ENCODE measurements around the gene APOBEC3G. TPM values are rescaled to one million over a fixed set of nuclear protein-coding genes. Genes with fewer than 3 reads are reported as not detected.

Gene APOBEC3G
- total and polyA plus RNA-seq, 2 donors (not counting 1 experiment from before 2014, with no cell fraction given) = 94.2 to 96.6 TPM

DNA sequence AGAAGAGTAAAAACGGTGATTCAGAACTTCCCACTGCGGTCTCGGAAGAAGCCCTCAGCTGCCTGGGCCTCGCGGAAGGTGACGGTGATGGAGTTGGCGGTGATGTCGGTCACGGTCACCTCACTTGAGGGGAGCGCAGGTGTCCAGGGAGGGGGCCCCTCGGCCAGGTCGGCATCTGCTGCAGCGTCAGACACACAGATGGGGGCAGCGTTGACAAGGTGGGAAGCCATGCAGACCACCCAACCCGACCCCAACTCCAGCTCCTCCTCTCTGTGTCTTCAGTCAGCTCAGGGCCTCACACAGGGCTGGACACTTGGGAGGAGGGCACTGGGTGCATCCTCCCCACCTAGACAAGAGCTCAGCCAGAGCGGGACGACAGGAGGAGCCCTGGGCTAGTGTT, 56.8 kb downstream of the APOBEC3G start:
- no peaks in the 10 kb centered on the region for H3K4me1 Mint-ChIP-seq
- Histone ChIP-seq H3K79me2 (ENCODE audit: control insufficient read depth, insufficient read depth, low read length) (peaks cover 7% of the 10 kb centered on the region), H3K27ac (ENCODE audit: low read length in 2 of 2) (no peak overlapping the region), H3K9me3 (ENCODE audit: control extremely low read depth in 1 of 3, control insufficient read depth in 2 of 3, insufficient read depth in 1 of 3, low read length in 2 of 3) (no peaks in the 10 kb centered on the region), H2AFZ (ENCODE audit: insufficient read depth, low read depth, low read length, poor library complexity, severe bottlenecking) (no peak overlapping the region), H3K4me1 (ENCODE audit: control insufficient read depth in 2 of 2, insufficient read depth in 2 of 2, low read length in 2 of 2) (no peaks in the 10 kb centered on the region), H3K9ac (ENCODE audit: low read length) (no peak overlapping the region), H4K20me1 (ENCODE audit: control insufficient read depth, insufficient read depth, low read length, poor library complexity, severe bottlenecking) (peaks cover 56% of the 10 kb centered on the region), H3K4me2 (replicated peaks; ENCODE audit: low read depth, low read length, poor library complexity, severe bottlenecking) (no peak overlapping the region), H3K27me3 (replicated peaks in 1 of 4; ENCODE audit: control extremely low read depth in 1 of 4, control insufficient read depth in 3 of 4, insufficient read depth in 4 of 4, low read length in 3 of 4) (no peaks in the 10 kb centered on the region), H3K36me3 (replicated peaks in 1 of 2; ENCODE audit: control extremely low read depth in 1 of 2, control insufficient read depth in 1 of 2, extremely low read depth in 1 of 2, insufficient read depth in 2 of 2, low read length in 1 of 2) (peaks cover 0 to 32% of the 10 kb centered on the region in 2 experiments), H3K4me3 (ENCODE audit: control extremely low read depth in 1 of 5, extremely low read depth in 1 of 5, insufficient read depth in 1 of 5, low read depth in 2 of 5, low read length in 4 of 5) (no peak overlapping the region)
- no peak overlapping the region for H3K27ac Mint-ChIP-seq
- intact Hi-C loops (cut with micrococcal nuclease) = no loop called here
- TF ChIP-seq, protein P1, sequence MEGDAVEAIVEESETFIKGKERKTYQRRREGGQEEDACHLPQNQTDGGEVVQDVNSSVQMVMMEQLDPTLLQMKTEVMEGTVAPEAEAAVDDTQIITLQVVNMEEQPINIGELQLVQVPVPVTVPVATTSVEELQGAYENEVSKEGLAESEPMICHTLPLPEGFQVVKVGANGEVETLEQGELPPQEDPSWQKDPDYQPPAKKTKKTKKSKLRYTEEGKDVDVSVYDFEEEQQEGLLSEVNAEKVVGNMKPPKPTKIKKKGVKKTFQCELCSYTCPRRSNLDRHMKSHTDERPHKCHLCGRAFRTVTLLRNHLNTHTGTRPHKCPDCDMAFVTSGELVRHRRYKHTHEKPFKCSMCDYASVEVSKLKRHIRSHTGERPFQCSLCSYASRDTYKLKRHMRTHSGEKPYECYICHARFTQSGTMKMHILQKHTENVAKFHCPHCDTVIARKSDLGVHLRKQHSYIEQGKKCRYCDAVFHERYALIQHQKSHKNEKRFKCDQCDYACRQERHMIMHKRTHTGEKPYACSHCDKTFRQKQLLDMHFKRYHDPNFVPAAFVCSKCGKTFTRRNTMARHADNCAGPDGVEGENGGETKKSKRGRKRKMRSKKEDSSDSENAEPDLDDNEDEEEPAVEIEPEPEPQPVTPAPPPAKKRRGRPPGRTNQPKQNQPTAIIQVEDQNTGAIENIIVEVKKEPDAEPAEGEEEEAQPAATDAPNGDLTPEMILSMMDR (IDR thresholded peaks at IDR 0.05) = no peak
- no peak for TF ChIP-seq EZH2 (IDR thresholded peaks at IDR 0.05; ENCODE audit: borderline replicate concordance, insufficient read depth, low read depth, low read length, poor library complexity, severe bottlenecking)
- no peak overlapping the region for H3K4me3 Mint-ChIP-seq
- POLR2A ChIA-PET = interaction anchor here (0.6 kb wide), 1 partner anchor 54 kb away, joined by 3 read pairs; no protein-coding TSS in a partner anchor
- CTCF ChIA-PET = interaction anchor here (1.3 to 2.4 kb wide), 4 partner anchors 15 to 183 kb away, joined by 3 to 9 read pairs (median 5); no protein-coding TSS in a partner anchor
- H3K27me3 Mint-ChIP-seq = no peaks in the 10 kb centered on the region
- no peaks in the 10 kb centered on the region for H3K9me3 Mint-ChIP-seq (ENCODE audit: insufficient read depth)
- no peak for ATAC-seq (ENCODE audit: low read depth)
- DNase-seq = no peak
- 94% methylated on average over 17 of the region's 17 CpGs for WGBS (ENCODE audit: insufficient coverage)

DNA sequence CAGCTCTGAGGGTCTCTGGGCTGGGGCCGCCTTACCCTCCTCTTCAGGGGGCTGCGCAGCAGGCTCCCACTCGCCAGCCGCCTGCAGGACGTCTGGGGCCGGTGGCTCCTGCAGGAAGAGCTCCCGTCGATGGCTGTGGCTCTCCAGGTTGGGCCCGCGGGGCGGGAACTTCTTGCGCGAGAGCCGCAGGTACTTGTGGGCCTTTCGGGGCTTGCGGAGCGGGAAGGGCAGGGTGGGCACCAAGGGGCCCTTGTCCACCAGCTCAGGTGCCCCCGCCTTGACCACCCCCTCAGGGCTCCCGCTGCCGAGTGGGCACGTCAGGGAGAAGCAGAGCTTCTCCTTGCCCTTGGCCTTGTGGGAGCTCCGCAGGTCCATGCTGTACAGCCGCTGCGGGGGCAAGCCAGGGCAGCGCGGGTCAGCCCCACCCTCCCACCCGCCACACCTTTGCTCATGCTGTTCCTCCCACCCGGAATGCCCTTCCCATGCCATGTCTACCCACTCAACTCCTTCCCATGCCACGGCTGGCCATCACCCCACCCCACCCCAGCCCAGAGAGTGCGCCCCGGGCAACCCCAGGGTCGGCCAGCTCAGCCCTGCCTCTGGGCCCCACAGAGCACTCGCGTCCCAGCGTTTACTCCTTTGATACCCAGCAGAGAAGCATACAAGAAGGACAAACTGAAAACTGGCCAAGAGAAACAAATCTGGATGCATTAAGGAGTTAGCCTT, 57.5 kb downstream of the APOBEC3G start:
- H3K36me3 ChIP-seq (replicated peaks in 1 of 2; ENCODE audit: control extremely low read depth in 1 of 2, control insufficient read depth in 1 of 2, extremely low read depth in 1 of 2, insufficient read depth in 2 of 2, low read length in 1 of 2) = peaks cover 0 to 32% of the 10 kb centered on the region in 2 experiments
- H3K27ac ChIP-seq (ENCODE audit: low read length in 2 of 2) = no peak overlapping the region
- 96% methylated on average over 28 of the region's 35 CpGs for WGBS (ENCODE audit: insufficient coverage)
- no peak overlapping the region for H3K27ac Mint-ChIP-seq
- H3K27me3 Mint-ChIP-seq = no peaks in the 10 kb centered on the region
- no peak for TF ChIP-seq EZH2 (IDR thresholded peaks at IDR 0.05; ENCODE audit: borderline replicate concordance, insufficient read depth, low read depth, low read length, poor library complexity, severe bottlenecking)
- TF ChIP-seq, protein P1 (IDR thresholded peaks at IDR 0.05) = no peak
- peaks cover 7% of the 10 kb centered on the region for H3K79me2 ChIP-seq (ENCODE audit: control insufficient read depth, insufficient read depth, low read length)
- no peak for ATAC-seq (ENCODE audit: low read depth)
- H3K9ac ChIP-seq (ENCODE audit: low read length) = no peak overlapping the region
- H3K4me1 ChIP-seq (ENCODE audit: control insufficient read depth in 2 of 2, insufficient read depth in 2 of 2, low read length in 2 of 2) = no peaks in the 10 kb centered on the region
- peaks cover 56% of the 10 kb centered on the region for H4K20me1 ChIP-seq (ENCODE audit: control insufficient read depth, insufficient read depth, low read length, poor library complexity, severe bottlenecking)
- intact Hi-C loops (cut with micrococcal nuclease) = no loop called here
- no peak for DNase-seq
- ChIA-PET CTCF (interaction anchor here (1.0 to 2.4 kb wide), 8 partner anchors 14 to 395 kb away, joined by 3 to 9 read pairs (median 5); no protein-coding TSS in a partner anchor), POLR2A (no interaction called here)
- H3K4me1 Mint-ChIP-seq = no peaks in the 10 kb centered on the region
- no peak overlapping the region for H3K4me3 Mint-ChIP-seq
- no peak overlapping the region for H3K4me3 ChIP-seq (ENCODE audit: control extremely low read depth in 1 of 5, extremely low read depth in 1 of 5, insufficient read depth in 1 of 5, low read depth in 2 of 5, low read length in 4 of 5)
- H3K9me3 ChIP-seq (ENCODE audit: control extremely low read depth in 1 of 3, control insufficient read depth in 2 of 3, insufficient read depth in 1 of 3, low read length in 2 of 3) = no peaks in the 10 kb centered on the region
- H3K27me3 ChIP-seq (replicated peaks in 1 of 4; ENCODE audit: control extremely low read depth in 1 of 4, control insufficient read depth in 3 of 4, insufficient read depth in 4 of 4, low read length in 3 of 4) = no peaks in the 10 kb centered on the region
- no peak overlapping the region for H3K4me2 ChIP-seq (replicated peaks; ENCODE audit: low read depth, low read length, poor library complexity, severe bottlenecking)
- H2AFZ ChIP-seq (ENCODE audit: insufficient read depth, low read depth, low read length, poor library complexity, severe bottlenecking) = no peak overlapping the region
- H3K9me3 Mint-ChIP-seq (ENCODE audit: insufficient read depth) = no peaks in the 10 kb centered on the region
